ENCODE measurements around the gene RFTN2. TPM values are rescaled to one million over a fixed set of nuclear protein-coding genes. Genes with fewer than 3 reads are reported as not detected.
"Not testable (repeated sequence)": the region's sequence is repeated elsewhere in the genome, so short reads cannot be mapped to it uniquely, and the experiment has no call there.

The RFTN2 gene
- total and polyA plus RNA-seq, 2 donors (not counting 3 experiments of a cell fraction or from before 2014, with no cell fraction given): 5.0 to 8.0 TPM

DNA sequence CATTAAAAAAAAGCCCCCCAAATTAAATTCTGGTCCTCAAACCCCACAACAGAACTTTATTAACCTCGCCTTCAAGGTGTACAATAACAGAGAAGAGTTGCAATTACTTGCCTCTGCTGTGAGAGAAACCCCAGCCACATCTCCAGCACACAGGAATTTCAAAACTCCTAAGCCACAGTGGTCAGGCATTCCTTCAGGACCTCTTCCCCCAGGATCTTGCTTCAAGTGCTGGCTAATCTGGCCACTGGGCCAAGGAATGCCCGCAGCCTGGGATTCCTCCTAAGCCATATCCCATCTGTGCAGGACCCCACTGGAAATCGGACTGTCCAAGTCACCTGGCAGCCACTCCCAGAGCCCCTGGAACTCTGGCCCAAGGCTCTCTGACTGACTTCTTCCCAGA is 95.2 kb downstream of the RFTN2 start:
- DNase-seq (ENCODE audit: low read depth, low spot score); H3K27ac ChIP-seq (ENCODE audit: insufficient read depth, low read depth, low read length); H2AFZ ChIP-seq (ENCODE audit: low read depth, low read length); CTCF ChIA-PET; H3K9ac ChIP-seq (replicated peaks; ENCODE audit: extremely low read depth, insufficient read depth, low read length); intact Hi-C loops (cut with micrococcal nuclease); H3K9me1 ChIP-seq (replicated peaks; ENCODE audit: control insufficient read depth, extremely low read depth, insufficient read depth, low read length); H3K4me2 ChIP-seq (ENCODE audit: insufficient read depth, low read length); H3K4me1 ChIP-seq (ENCODE audit: control insufficient read depth, extremely low read depth, insufficient read depth, low read length); H3K36me3 ChIP-seq (ENCODE audit: control insufficient read depth in 2 of 2, extremely low read depth in 1 of 2, insufficient read depth in 2 of 2, low read length in 2 of 2); H3K27me3 ChIP-seq (ENCODE audit: control insufficient read depth in 2 of 2, insufficient read depth in 2 of 2, low read length in 2 of 2); H3K4me3 ChIP-seq (replicated peaks in 1 of 3; ENCODE audit: insufficient read depth in 1 of 3, low read depth in 1 of 3, low read length in 3 of 3); dilution Hi-C loops (cut with MboI; ENCODE audit: extremely low pct_ligation_motif_present, low sequenced_read_pairs); POLR2A ChIA-PET; FAIRE-seq; BruUV-seq (replicated peaks); H3K79me2 ChIP-seq (ENCODE audit: control insufficient read depth, insufficient read depth, low read length); H4K20me1 ChIP-seq (replicated peaks; ENCODE audit: control insufficient read depth, extremely low read depth, insufficient read depth, low read length); H3K9me3 ChIP-seq (replicated peaks; ENCODE audit: control insufficient read depth, insufficient read depth, low read length): not testable (repeated sequence)

DNA sequence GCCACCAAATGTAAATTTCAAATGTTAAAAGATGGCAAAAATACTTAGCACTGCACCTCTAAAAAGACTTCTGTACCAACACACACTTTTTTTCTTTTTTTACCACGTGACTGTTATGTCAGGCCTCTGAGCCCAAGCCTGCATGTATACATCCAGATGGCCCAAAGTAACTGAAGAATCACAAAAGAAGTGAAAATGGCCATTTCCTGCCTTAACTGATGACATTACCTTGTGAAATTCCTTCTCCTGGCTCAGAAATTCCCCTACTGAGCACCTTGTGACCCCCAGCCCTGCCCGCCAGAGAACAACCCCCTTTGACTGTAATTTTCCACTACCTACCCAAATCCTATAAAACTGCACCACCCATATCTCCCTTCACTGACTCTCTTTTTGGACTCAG is 97.1 kb downstream of the RFTN2 start:
- H3K4me3 ChIP-seq (replicated peaks in 1 of 3; ENCODE audit: insufficient read depth in 1 of 3, low read depth in 1 of 3, low read length in 3 of 3); H3K4me1 ChIP-seq (ENCODE audit: control insufficient read depth, extremely low read depth, insufficient read depth, low read length); H3K79me2 ChIP-seq (ENCODE audit: control insufficient read depth, insufficient read depth, low read length); H3K27me3 ChIP-seq (ENCODE audit: control insufficient read depth in 2 of 2, insufficient read depth in 2 of 2, low read length in 2 of 2); H2AFZ ChIP-seq (ENCODE audit: low read depth, low read length); H3K4me2 ChIP-seq (ENCODE audit: insufficient read depth, low read length); CTCF ChIA-PET; BruUV-seq (replicated peaks); H4K20me1 ChIP-seq (replicated peaks; ENCODE audit: control insufficient read depth, extremely low read depth, insufficient read depth, low read length); POLR2A ChIA-PET; H3K9me1 ChIP-seq (replicated peaks; ENCODE audit: control insufficient read depth, extremely low read depth, insufficient read depth, low read length); H3K9me3 ChIP-seq (replicated peaks; ENCODE audit: control insufficient read depth, insufficient read depth, low read length); H3K27ac ChIP-seq (ENCODE audit: insufficient read depth, low read depth, low read length); H3K36me3 ChIP-seq (ENCODE audit: control insufficient read depth in 2 of 2, extremely low read depth in 1 of 2, insufficient read depth in 2 of 2, low read length in 2 of 2); H3K9ac ChIP-seq (replicated peaks; ENCODE audit: extremely low read depth, insufficient read depth, low read length); FAIRE-seq; intact Hi-C loops (cut with micrococcal nuclease); DNase-seq (ENCODE audit: low read depth, low spot score); dilution Hi-C loops (cut with MboI; ENCODE audit: extremely low pct_ligation_motif_present, low sequenced_read_pairs): not testable (repeated sequence)

DNA sequence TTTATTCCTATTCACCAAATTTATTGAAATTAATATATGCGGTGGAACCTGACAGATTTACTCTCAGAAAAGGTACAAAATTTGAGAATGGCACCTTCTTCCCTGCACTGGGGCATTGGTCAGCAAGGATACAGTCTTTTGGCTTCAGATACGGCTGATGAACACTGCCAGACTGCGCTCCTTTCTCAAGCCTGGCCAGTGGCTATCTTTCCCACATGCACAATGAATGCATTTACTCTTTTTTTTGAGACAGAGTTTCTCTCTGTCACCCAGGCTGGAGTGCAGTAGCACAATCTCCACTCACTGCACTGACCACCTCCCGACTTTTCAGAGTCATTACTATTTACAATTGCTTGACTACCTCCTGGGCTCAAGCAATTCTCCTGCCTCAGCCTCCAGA is 97.9 kb downstream of the RFTN2 start:
- no peak overlapping the region for H3K9ac ChIP-seq (replicated peaks; ENCODE audit: extremely low read depth, insufficient read depth, low read length)
- no peak for DNase-seq (ENCODE audit: low read depth, low spot score)

More for the DNA sequence above, 97.9 kb downstream of the RFTN2 start:
- intact Hi-C loops (cut with micrococcal nuclease): no loop called here
- Histone ChIP-seq H3K4me1 (ENCODE audit: control insufficient read depth, extremely low read depth, insufficient read depth, low read length) (no peaks in the 10 kb centered on the region), H2AFZ (ENCODE audit: low read depth, low read length) (no peak overlapping the region), H3K27me3 (ENCODE audit: control insufficient read depth in 2 of 2, insufficient read depth in 2 of 2, low read length in 2 of 2) (no peaks in the 10 kb centered on the region), H4K20me1 (replicated peaks; ENCODE audit: control insufficient read depth, extremely low read depth, insufficient read depth, low read length) (no peaks in the 10 kb centered on the region), H3K9me3 (replicated peaks; ENCODE audit: control insufficient read depth, insufficient read depth, low read length) (no peaks in the 10 kb centered on the region), H3K79me2 (ENCODE audit: control insufficient read depth, insufficient read depth, low read length) (no peaks in the 10 kb centered on the region), H3K9me1 (replicated peaks; ENCODE audit: control insufficient read depth, extremely low read depth, insufficient read depth, low read length) (no peaks in the 10 kb centered on the region), H3K4me2 (ENCODE audit: insufficient read depth, low read length) (no peak overlapping the region), H3K36me3 (ENCODE audit: control insufficient read depth in 2 of 2, extremely low read depth in 1 of 2, insufficient read depth in 2 of 2, low read length in 2 of 2) (peaks cover 0 to 2% of the 10 kb centered on the region in 2 experiments), H3K27ac (ENCODE audit: insufficient read depth, low read depth, low read length) (no peak overlapping the region), H3K4me3 (replicated peaks in 1 of 3; ENCODE audit: insufficient read depth in 1 of 3, low read depth in 1 of 3, low read length in 3 of 3) (no peak overlapping the region)
- ChIA-PET CTCF (interaction anchor here (1.2 kb wide), 2 partner anchors 14 to 17 kb away, joined by 3 to 5 read pairs; no protein-coding TSS in a partner anchor), POLR2A (no interaction called here)
- dilution Hi-C loops (cut with MboI; ENCODE audit: extremely low pct_ligation_motif_present, low sequenced_read_pairs): no loop called here
- no peak for FAIRE-seq
- BruUV-seq (replicated peaks): no TSS peak
- no peak for TF ChIP-seq GATA2 (IDR thresholded peaks at IDR 0.05; ENCODE audit: insufficient read depth, insufficient read length, low read depth, low read length)
- no peak for TF ChIP-seq POLR2AphosphoS5 (IDR thresholded peaks at IDR 0.05; ENCODE audit: insufficient read depth, low read depth, low read length)
- TF ChIP-seq JUN (IDR thresholded peaks at IDR 0.05; ENCODE audit: borderline replicate concordance, insufficient read depth, insufficient read length, low read depth): no peak
- TF ChIP-seq, protein P1, sequence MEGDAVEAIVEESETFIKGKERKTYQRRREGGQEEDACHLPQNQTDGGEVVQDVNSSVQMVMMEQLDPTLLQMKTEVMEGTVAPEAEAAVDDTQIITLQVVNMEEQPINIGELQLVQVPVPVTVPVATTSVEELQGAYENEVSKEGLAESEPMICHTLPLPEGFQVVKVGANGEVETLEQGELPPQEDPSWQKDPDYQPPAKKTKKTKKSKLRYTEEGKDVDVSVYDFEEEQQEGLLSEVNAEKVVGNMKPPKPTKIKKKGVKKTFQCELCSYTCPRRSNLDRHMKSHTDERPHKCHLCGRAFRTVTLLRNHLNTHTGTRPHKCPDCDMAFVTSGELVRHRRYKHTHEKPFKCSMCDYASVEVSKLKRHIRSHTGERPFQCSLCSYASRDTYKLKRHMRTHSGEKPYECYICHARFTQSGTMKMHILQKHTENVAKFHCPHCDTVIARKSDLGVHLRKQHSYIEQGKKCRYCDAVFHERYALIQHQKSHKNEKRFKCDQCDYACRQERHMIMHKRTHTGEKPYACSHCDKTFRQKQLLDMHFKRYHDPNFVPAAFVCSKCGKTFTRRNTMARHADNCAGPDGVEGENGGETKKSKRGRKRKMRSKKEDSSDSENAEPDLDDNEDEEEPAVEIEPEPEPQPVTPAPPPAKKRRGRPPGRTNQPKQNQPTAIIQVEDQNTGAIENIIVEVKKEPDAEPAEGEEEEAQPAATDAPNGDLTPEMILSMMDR (IDR thresholded peaks at IDR 0.05; ENCODE audit: extremely low read depth in 1 of 2, insufficient read depth in 1 of 2, low read depth in 1 of 2, low read length in 2 of 2): no peak
- TF ChIP-seq, protein P2, sequence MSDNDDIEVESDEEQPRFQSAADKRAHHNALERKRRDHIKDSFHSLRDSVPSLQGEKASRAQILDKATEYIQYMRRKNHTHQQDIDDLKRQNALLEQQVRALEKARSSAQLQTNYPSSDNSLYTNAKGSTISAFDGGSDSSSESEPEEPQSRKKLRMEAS (IDR thresholded peaks at IDR 0.05; ENCODE audit: insufficient read depth, insufficient read length): no peak

Measured in endothelial cell of umbilical vein (primary cell).